B cell (primary cell): ENCODE measurements around the gene ZCCHC24. TPM values are rescaled to one million over a fixed set of nuclear protein-coding genes. Genes with fewer than 3 reads are reported as not detected.

Experiments used
- ATAC-seq: fragments of 200-7000 bp; cut with Tn5 transposase; one replicate; pipeline ENCODE4 v1.10.0; 2021; ENCODE audit warnings: low read depth, mild to moderate bottlenecking, moderate number of reproducible peaks, moderate library complexity
- CTCF ChIA-PET: fragments of 350-600 bp; sonication (Branson Sonifier 250); formaldehyde crosslinking; loops from one replicate; lab custom pipeline; 2021; ENCODE audit warnings: antibody characterized with exemption, inconsistent platforms; lab: Charles Lee
- POLR2A ChIA-PET: fragments of 350-600 bp; sonication (Branson Sonifier 250); formaldehyde crosslinking; loops from one replicate; lab custom pipeline; 2021; ENCODE audit warnings: antibody characterized with exemption; lab: Charles Lee
- DNase-seq: peaks from one replicate; pipeline ENCODE4 v3.0.0; 2013
- H2AFZ ChIP-seq: 2 replicates; pipeline ENCODE4 v1.6.1; 2012; ENCODE audit warnings: mild to moderate bottlenecking, low read depth, low read length; ENCODE audit not compliant: insufficient read depth, poor library complexity, severe bottlenecking
- H3K27ac ChIP-seq, 2 donors: 1 replicate in 1 of 2; 2 replicates in 1 of 2; pipeline ENCODE4 v1.5.1; 2012 to 2013; ENCODE audit warnings: low read length in 2 of 2, mild to moderate bottlenecking in 2 of 2, moderate library complexity in 1 of 2
- H3K27me3 ChIP-seq, 4 experiments: fragments of 200-600 bp in 1 of 4; sonication (generic) in 1 of 4; replicated peaks in 1 of 4; 1 replicate in 2 of 4; 2 replicates in 2 of 4; pipeline versions ENCODE4 v1.6.1 to v1.7.0; 2013 to 2016; ENCODE audit warnings: low read length in 3 of 4, mild to moderate bottlenecking in 2 of 4, mixed read lengths in 1 of 4, moderate library complexity in 1 of 4; ENCODE audit not compliant: insufficient read depth in 4 of 4, control insufficient read depth in 3 of 4; ENCODE audit errors: control extremely low read depth in 1 of 4
- H3K36me3 ChIP-seq, 2 experiments: replicated peaks in 1 of 2; 1 replicate in 1 of 2; 2 replicates in 1 of 2; pipeline versions ENCODE4 v1.6.1 to v1.7.1; 2013; ENCODE audit warnings: low read length in 1 of 2; ENCODE audit not compliant: insufficient read depth in 2 of 2, control insufficient read depth in 1 of 2; ENCODE audit errors: control extremely low read depth in 1 of 2, extremely low read depth in 1 of 2
- H3K4me1 ChIP-seq, 2 donors: fragments of 200-600 bp in 1 of 2; sonication (generic) in 1 of 2; 1 replicate in 1 of 2; 2 replicates in 1 of 2; pipeline versions ENCODE4 v1.5.1 to v1.6.1; 2013 to 2017; ENCODE audit warnings: low read length in 2 of 2; ENCODE audit not compliant: control insufficient read depth in 2 of 2, insufficient read depth in 2 of 2
- H3K4me2 ChIP-seq: replicated peaks from 2 replicates; pipeline ENCODE3; 2012; ENCODE audit warnings: mild to moderate bottlenecking, low read depth, low read length; ENCODE audit not compliant: poor library complexity, severe bottlenecking
- H3K4me3 ChIP-seq, 5 experiments: fragments of 200-600 bp in 1 of 5; sonication (generic) in 1 of 5; 1 replicate in 3 of 5; 2 replicates in 2 of 5; pipeline versions ENCODE4 v1.5.1 to v1.7.0; 2011 to 2016; ENCODE audit warnings: low read length in 4 of 5, mild to moderate bottlenecking in 4 of 5, low read depth in 2 of 5, control low read depth in 1 of 5, moderate library complexity in 1 of 5; ENCODE audit not compliant: insufficient read depth in 1 of 5; ENCODE audit errors: control extremely low read depth in 1 of 5, extremely low read depth in 1 of 5
- H3K79me2 ChIP-seq: fragments of 200-600 bp; sonication (generic); one replicate; pipeline ENCODE4 v1.6.0; 2016; ENCODE audit warnings: low read length; ENCODE audit not compliant: control insufficient read depth, insufficient read depth
- H3K9ac ChIP-seq: fragments of 200-600 bp; sonication (generic); 2 replicates; pipeline ENCODE4 v1.6.1; 2017; ENCODE audit warnings: mild to moderate bottlenecking, low read length, moderate library complexity
- H3K9me3 ChIP-seq, 3 donors: one replicate each; pipeline versions ENCODE4 v1.6.1 to v1.7.1; 2013; ENCODE audit warnings: low read length in 2 of 3; ENCODE audit not compliant: control insufficient read depth in 2 of 3, insufficient read depth in 1 of 3; ENCODE audit errors: control extremely low read depth in 1 of 3
- H4K20me1 ChIP-seq: 2 replicates; pipeline ENCODE4 v1.6.0; 2012; ENCODE audit warnings: mild to moderate bottlenecking, low read length; ENCODE audit not compliant: insufficient read depth, control insufficient read depth, poor library complexity, severe bottlenecking
- H3K27ac Mint-ChIP-seq: one replicate; pipeline ENCODE4 v1.8.0; 2021; ENCODE audit warnings: mixed read lengths
- H3K27me3 Mint-ChIP-seq: one replicate; pipeline ENCODE4 v1.8.0; 2021; ENCODE audit warnings: mixed read lengths
- H3K4me1 Mint-ChIP-seq: one replicate; pipeline ENCODE4 v1.8.0; 2021; ENCODE audit warnings: mixed read lengths
- H3K4me3 Mint-ChIP-seq: one replicate; pipeline ENCODE4 v1.8.0; 2021; ENCODE audit warnings: mixed read lengths
- H3K9me3 Mint-ChIP-seq: one replicate; pipeline ENCODE4 v1.8.0; 2022; ENCODE audit warnings: mixed read lengths; ENCODE audit not compliant: insufficient read depth
- CTCF ChIP-seq: fragments of 200-600 bp; IDR thresholded peaks from one replicate; pipeline ENCODE4 v1.8.0; 2022; ENCODE audit warnings: antibody characterized with exemption, mild to moderate bottlenecking
- EZH2 ChIP-seq: IDR thresholded peaks from 2 replicates; pipeline ENCODE4 v1.6.1; 2012; ENCODE audit warnings: borderline replicate concordance, low read depth, mild to moderate bottlenecking, moderate library complexity, low read length; ENCODE audit not compliant: insufficient read depth, poor library complexity, severe bottlenecking
- WGBS: methylation state at CpG from one replicate; pipeline ENCODE4 v1.1.5; 2013; ENCODE audit warnings: missing lambda C conversion rate; ENCODE audit not compliant: insufficient coverage; 5-methylcytosine and 5-hydroxymethylcytosine counted together
- intact Hi-C: fragments of 100-400 bp; cut with micrococcal nuclease; formaldehyde crosslinking; loops from one replicate; pipeline ENCODE4 v1.10.0; 2022
- polyA plus RNA-seq: library from polyadenylated mRNA; depleted of rRNA; stranded (reverse); fragments of >200 nt; gene quantifications from 2 replicates; pipeline ENCODE4 v1.2.3, GENCODE V29; 2012
- total RNA-seq, 2 donors: library from RNA; stranded (reverse); fragments of 120-200 nt in 1 of 2; gene quantifications; 1 replicate in 1 of 2; 2 replicates in 1 of 2; pipeline versions ENCODE4 v1.2.3 to v1.2.4, GENCODE V29; 2013 to 2022

ZCCHC24 gene
- total and polyA plus RNA-seq, 2 donors (not counting 1 experiment from before 2014, with no cell fraction given): 0.34 to 2.3 TPM

GRCh38 chr10:79454259-79454658 is 8.8 kb upstream of the ZCCHC24 start:
- ChIA-PET CTCF (no interaction called here), POLR2A (no interaction called here)
- 97% methylated on average over 4 of the region's 6 CpGs for WGBS
- Histone ChIP-seq H3K79me2 (no peaks in the 10 kb centered on the region), H3K9ac (no peak overlapping the region), H3K4me1 (no peaks in the 10 kb centered on the region), H3K9me3 (no peaks in the 10 kb centered on the region), H3K4me3 (no peak overlapping the region), H3K4me2 (no peak overlapping the region), H3K27me3 (peaks cover 0 to under 1% (median 0%) of the 10 kb centered on the region in 4 experiments), H3K27ac (no peak overlapping the region), H2AFZ (no peak overlapping the region), H4K20me1 (no peaks in the 10 kb centered on the region), H3K36me3 (no peaks in the 10 kb centered on the region)
- ATAC-seq (no peak), DNase-seq (no peak)
- H3K4me3 Mint-ChIP-seq: no peak overlapping the region
- peaks cover 12% of the 10 kb centered on the region for H3K27me3 Mint-ChIP-seq
- no peaks in the 10 kb centered on the region for H3K9me3 Mint-ChIP-seq
- no peaks in the 10 kb centered on the region for H3K4me1 Mint-ChIP-seq
- H3K27ac Mint-ChIP-seq: no peak overlapping the region
- intact Hi-C loops: no loop called here
- TF ChIP-seq EZH2: no peak

- Mint-ChIP-seq H3K27me3 (peaks cover 12% of the 10 kb centered on the region), H3K4me1 (no peaks in the 10 kb centered on the region), H3K4me3 (no peak overlapping the region), H3K27ac (no peak overlapping the region), H3K9me3 (no peaks in the 10 kb centered on the region)
- Histone ChIP-seq H3K27me3 (no peaks in the 10 kb centered on the region), H3K4me2 (no peak overlapping the region), H3K36me3 (no peaks in the 10 kb centered on the region), H3K4me3 (no peak overlapping the region), H3K79me2 (no peaks in the 10 kb centered on the region), H3K9me3 (no peaks in the 10 kb centered on the region), H3K4me1 (no peaks in the 10 kb centered on the region), H3K27ac (no peak overlapping the region), H3K9ac (no peak overlapping the region), H2AFZ (no peak overlapping the region), H4K20me1 (no peaks in the 10 kb centered on the region)
- ChIA-PET POLR2A (no interaction called here), CTCF (no interaction called here)
- 100% methylated on average over 1 of the region's 3 CpGs for WGBS
- DNase-seq (no peak), ATAC-seq (no peak)
- intact Hi-C loops: no loop called here
- TF ChIP-seq EZH2 (no peak), CTCF (no peak)
Measured at GRCh38 chr10:79453392-79453791, 8.0 kb upstream of the ZCCHC24 start.
